ENCODE data around the gene CPLANE1. TPM values are rescaled to one million over a fixed set of nuclear protein-coding genes. Genes with fewer than 3 reads are reported as not detected.
A peak's percentile ranks its signal among the peaks of the same experiment; 100 is the strongest.

Gene CPLANE1
- total RNA-seq, 1 donor from 2014 or later = 7.8 TPM

DNA sequence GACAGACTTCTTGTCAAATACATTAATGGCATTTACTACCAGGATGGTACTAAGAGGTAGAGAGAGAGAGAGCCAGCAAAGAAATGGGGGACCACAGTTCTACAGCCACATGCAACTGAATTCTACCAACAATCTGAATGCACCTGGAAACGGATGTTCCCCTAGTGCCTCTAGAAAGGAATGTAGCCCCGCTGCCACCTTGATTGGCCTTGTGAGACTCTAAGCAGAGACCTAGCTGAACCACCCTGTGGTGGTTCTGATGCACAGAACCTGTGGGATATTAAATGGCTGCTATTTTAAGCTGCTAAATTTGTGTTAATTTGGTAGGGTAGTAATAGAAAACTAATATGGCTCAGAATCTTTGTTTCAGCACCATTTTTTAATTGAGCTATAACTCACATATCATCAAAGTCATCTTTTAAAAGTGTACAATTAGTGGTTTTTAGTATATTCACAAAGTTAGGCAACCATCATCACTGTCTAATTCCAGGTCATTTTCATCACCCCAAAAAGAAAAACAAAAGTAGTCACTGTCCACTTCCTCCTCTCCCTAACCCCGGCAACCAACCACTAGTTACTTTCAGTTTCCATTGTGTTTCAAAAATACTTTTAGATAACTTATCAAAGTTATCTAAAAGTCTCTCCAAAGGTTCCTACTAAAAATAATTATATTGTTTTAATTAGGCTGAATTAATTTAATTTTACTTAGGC is 51.7 kb downstream of the CPLANE1 start:
- H3K4me3 Mint-ChIP-seq = peak overlapping the region; percentile 72
- peak; percentile 75 for DNase-seq
- no peaks in the 10 kb centered on the region for H3K27me3 Mint-ChIP-seq
- intact Hi-C loops (cut with micrococcal nuclease) = loop anchor here (5.0 kb wide), 1 partner anchor 85 kb away; no protein-coding TSS in a partner anchor
- no peaks in the 10 kb centered on the region for H3K9me3 Mint-ChIP-seq
- peaks cover 11% of the 10 kb centered on the region for H3K36me3 Mint-ChIP-seq (ENCODE audit: low read depth)
- H3K27ac Mint-ChIP-seq = peak overlapping the region; percentile 76
- H3K4me1 Mint-ChIP-seq = peaks cover 19% of the 10 kb centered on the region

- intact Hi-C loops (cut with micrococcal nuclease) = no loop called here
- DNase-seq = no peak
- H3K27me3 Mint-ChIP-seq = no peaks in the 10 kb centered on the region
- peaks cover 7% of the 10 kb centered on the region for H3K36me3 Mint-ChIP-seq (ENCODE audit: low read depth)
- no peak overlapping the region for H3K4me3 Mint-ChIP-seq
- H3K9me3 Mint-ChIP-seq = no peaks in the 10 kb centered on the region
- no peaks in the 10 kb centered on the region for H3K4me1 Mint-ChIP-seq
- no peak overlapping the region for H3K27ac Mint-ChIP-seq
Observed at GRCh38 chr5:37190592-37190991, 58.6 kb downstream of the CPLANE1 start.

DNA sequence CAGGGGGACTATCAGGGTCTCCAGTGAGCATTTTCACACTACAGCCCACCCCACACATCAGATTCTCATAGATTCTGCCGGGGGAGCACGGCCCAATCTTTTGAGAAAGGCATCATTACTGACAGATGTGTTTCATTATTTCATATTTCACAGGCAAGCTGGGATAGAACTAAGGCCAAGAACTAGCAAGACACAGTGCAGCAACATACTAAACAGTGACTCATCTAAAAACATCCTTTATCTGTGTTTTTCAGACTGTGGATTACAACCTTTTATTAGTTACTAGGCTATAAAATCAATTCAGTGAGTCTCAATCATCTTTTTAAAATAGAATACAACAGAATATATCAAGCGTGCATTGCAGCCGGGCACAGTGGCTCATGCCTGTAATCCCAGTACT is 59.8 kb downstream of the CPLANE1 start:
- intact Hi-C loops (cut with micrococcal nuclease) = no loop called here
- no peak overlapping the region for H3K27ac Mint-ChIP-seq
- no peaks in the 10 kb centered on the region for H3K9me3 Mint-ChIP-seq
- DNase-seq = no peak
- no peak overlapping the region for H3K4me3 Mint-ChIP-seq
- H3K36me3 Mint-ChIP-seq (ENCODE audit: low read depth) = peaks cover 5% of the 10 kb centered on the region
- no peaks in the 10 kb centered on the region for H3K27me3 Mint-ChIP-seq
- no peaks in the 10 kb centered on the region for H3K4me1 Mint-ChIP-seq

- Mint-ChIP-seq H3K4me1 (no peaks in the 10 kb centered on the region), H3K9me3 (no peaks in the 10 kb centered on the region), H3K27me3 (no peaks in the 10 kb centered on the region), H3K27ac (no peak overlapping the region), H3K36me3 (ENCODE audit: low read depth) (peaks cover 18% of the 10 kb centered on the region), H3K4me3 (no peak overlapping the region)
- no peak for DNase-seq
- intact Hi-C loops (cut with micrococcal nuclease) = no loop called here
Observed at GRCh38 chr5:37187465-37187977, 61.7 kb downstream of the CPLANE1 start.

DNA sequence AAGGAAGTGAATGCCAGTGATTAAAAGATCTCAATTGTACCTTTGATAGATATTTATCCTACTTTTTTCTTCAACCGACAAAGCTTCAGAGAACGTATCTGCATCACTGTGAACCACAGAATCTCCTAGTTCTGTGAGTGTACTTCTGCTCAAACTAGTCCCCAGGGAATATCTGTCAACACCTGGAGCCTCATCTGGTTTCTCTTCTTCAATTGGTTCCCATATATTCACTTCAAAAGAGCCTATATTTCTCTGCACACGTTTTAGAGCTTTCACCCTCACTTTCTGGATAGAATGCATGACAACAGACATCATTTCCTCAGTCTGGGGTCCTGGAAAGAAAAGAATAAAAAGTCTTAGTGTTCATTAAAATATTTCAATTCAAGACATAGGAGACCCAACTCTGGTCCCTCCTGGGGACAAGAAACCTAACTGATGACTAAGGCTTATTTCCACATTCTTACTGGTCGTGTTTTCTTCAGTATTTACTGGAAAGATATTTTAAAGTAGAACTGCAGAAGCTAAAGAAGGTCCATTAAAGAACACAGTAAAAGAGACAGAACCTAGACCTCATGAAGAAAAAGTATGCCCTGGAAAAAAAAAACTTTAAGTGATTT is 64.3 kb downstream of the CPLANE1 start:
- Mint-ChIP-seq H3K4me1 (no peaks in the 10 kb centered on the region), H3K27me3 (no peaks in the 10 kb centered on the region), H3K4me3 (no peak overlapping the region), H3K36me3 (ENCODE audit: low read depth) (peaks cover 18% of the 10 kb centered on the region), H3K27ac (no peak overlapping the region), H3K9me3 (no peaks in the 10 kb centered on the region)
- intact Hi-C loops (cut with micrococcal nuclease) = no loop called here
- DNase-seq = no peak

- intact Hi-C loops (cut with micrococcal nuclease) = no loop called here
- Mint-ChIP-seq H3K4me1 (no peaks in the 10 kb centered on the region), H3K9me3 (no peaks in the 10 kb centered on the region), H3K4me3 (no peak overlapping the region), H3K36me3 (ENCODE audit: low read depth) (peaks cover 18% of the 10 kb centered on the region), H3K27me3 (no peaks in the 10 kb centered on the region), H3K27ac (no peak overlapping the region)
- no peak for DNase-seq
Observed at GRCh38 chr5:37182667-37183066, 66.5 kb downstream of the CPLANE1 start.

- intact Hi-C loops (cut with micrococcal nuclease) = no loop called here
- H3K4me3 Mint-ChIP-seq = no peak overlapping the region
- no peak for DNase-seq
- no peaks in the 10 kb centered on the region for H3K9me3 Mint-ChIP-seq
- no peaks in the 10 kb centered on the region for H3K4me1 Mint-ChIP-seq
- H3K27me3 Mint-ChIP-seq = no peaks in the 10 kb centered on the region
- H3K36me3 Mint-ChIP-seq (ENCODE audit: low read depth) = peaks cover 12% of the 10 kb centered on the region
- H3K27ac Mint-ChIP-seq = no peak overlapping the region
Observed at GRCh38 chr5:37174928-37175327, 74.2 kb downstream of the CPLANE1 start.

GRCh38 chr5:37172957-37173356 is 76.2 kb downstream of the CPLANE1 start:
- H3K4me1 Mint-ChIP-seq = no peaks in the 10 kb centered on the region
- intact Hi-C loops (cut with micrococcal nuclease) = no loop called here
- no peaks in the 10 kb centered on the region for H3K27me3 Mint-ChIP-seq
- no peak overlapping the region for H3K27ac Mint-ChIP-seq
- no peak overlapping the region for H3K4me3 Mint-ChIP-seq
- no peak for DNase-seq
- H3K9me3 Mint-ChIP-seq = no peaks in the 10 kb centered on the region
- peaks cover 20% of the 10 kb centered on the region for H3K36me3 Mint-ChIP-seq (ENCODE audit: low read depth)

DNA sequence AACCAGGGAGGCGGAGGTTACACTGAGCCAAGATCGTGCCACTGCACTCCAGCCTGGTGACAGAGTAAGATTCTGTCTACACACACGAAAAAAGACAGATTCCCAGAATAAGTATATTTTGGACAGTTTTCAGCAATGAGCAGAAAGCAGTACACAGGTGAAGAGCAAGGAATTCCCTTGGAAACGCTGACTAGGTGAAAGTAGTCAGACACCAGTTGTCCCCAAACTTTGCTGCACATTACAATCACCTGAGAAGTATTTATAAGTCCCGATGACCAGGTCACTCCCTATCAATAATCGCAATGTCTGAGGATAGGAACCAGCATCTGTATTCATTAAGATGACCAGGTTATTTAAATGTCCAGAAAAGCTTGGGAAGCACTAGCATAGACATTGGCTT is 78.3 kb downstream of the CPLANE1 start:
- Mint-ChIP-seq H3K27me3 (no peaks in the 10 kb centered on the region), H3K9me3 (no peaks in the 10 kb centered on the region), H3K4me3 (no peak overlapping the region), H3K4me1 (no peaks in the 10 kb centered on the region), H3K27ac (no peak overlapping the region), H3K36me3 (ENCODE audit: low read depth) (peaks cover 22% of the 10 kb centered on the region)
- DNase-seq = no peak
- intact Hi-C loops (cut with micrococcal nuclease) = no loop called here

DNA sequence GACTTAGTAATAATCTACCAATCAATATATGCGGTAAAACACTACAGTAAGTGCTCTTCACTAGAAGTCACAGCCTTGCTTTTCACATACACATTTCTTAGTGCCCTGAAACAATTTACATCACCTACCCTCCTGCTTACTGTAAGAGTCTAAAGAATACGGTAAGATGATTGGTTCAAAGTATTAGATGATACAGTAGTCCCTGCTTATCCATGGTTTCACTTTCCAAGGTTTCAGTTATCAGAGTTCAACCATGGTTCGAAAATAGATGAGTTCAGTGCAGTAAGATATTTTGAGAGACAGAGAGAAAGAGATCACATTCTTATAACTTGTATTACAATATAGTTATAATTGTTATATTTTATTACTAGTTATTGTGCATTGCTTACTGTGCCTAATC is 83.0 kb downstream of the CPLANE1 start:
- Mint-ChIP-seq H3K4me3 (no peak overlapping the region), H3K4me1 (peaks cover 3% of the 10 kb centered on the region), H3K9me3 (no peaks in the 10 kb centered on the region), H3K36me3 (ENCODE audit: low read depth) (peaks cover 16% of the 10 kb centered on the region), H3K27me3 (no peaks in the 10 kb centered on the region), H3K27ac (no peak overlapping the region)
- DNase-seq = no peak
- intact Hi-C loops (cut with micrococcal nuclease) = no loop called here

DNA sequence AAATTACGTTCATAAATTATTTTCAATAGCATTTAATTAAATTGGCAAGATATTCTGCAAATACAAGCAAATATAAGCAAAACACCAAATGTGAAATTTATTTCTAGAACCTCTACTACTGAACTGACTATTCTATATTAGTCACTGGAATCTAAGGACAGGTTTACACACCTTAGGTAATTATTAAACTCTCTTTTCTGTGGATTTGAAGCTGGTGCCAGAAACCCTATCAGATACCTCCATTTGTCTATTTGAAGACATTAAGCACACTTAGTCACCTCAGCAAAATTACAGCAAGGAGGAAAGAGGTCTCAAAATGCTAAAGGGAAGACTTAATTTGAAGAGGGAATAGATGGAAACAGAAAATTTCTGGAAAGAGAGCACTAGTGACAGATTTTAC is 83.4 kb downstream of the CPLANE1 start:
- Mint-ChIP-seq H3K4me3 (no peak overlapping the region), H3K4me1 (peaks cover 3% of the 10 kb centered on the region), H3K27me3 (no peaks in the 10 kb centered on the region), H3K9me3 (no peaks in the 10 kb centered on the region), H3K27ac (no peak overlapping the region), H3K36me3 (ENCODE audit: low read depth) (peaks cover 15% of the 10 kb centered on the region)
- intact Hi-C loops (cut with micrococcal nuclease) = no loop called here
- no peak for DNase-seq

- Mint-ChIP-seq H3K27me3 (no peaks in the 10 kb centered on the region), H3K9me3 (no peaks in the 10 kb centered on the region), H3K27ac (no peak overlapping the region), H3K4me3 (no peak overlapping the region), H3K4me1 (peaks cover 3% of the 10 kb centered on the region), H3K36me3 (ENCODE audit: low read depth) (peaks cover 14% of the 10 kb centered on the region)
- intact Hi-C loops (cut with micrococcal nuclease) = no loop called here
- DNase-seq = no peak
Observed at GRCh38 chr5:37153661-37154060, 95.5 kb downstream of the CPLANE1 start.

- H3K4me3 Mint-ChIP-seq = no peak overlapping the region
- intact Hi-C loops (cut with micrococcal nuclease) = no loop called here
- H3K4me1 Mint-ChIP-seq = no peaks in the 10 kb centered on the region
- H3K27ac Mint-ChIP-seq = no peak overlapping the region
- H3K27me3 Mint-ChIP-seq = no peaks in the 10 kb centered on the region
- no peak for DNase-seq
- H3K36me3 Mint-ChIP-seq (ENCODE audit: low read depth) = peaks cover 19% of the 10 kb centered on the region
- peaks cover 4% of the 10 kb centered on the region for H3K9me3 Mint-ChIP-seq
Observed at GRCh38 chr5:37146896-37147295, 102.3 kb downstream of the CPLANE1 start.

DNA sequence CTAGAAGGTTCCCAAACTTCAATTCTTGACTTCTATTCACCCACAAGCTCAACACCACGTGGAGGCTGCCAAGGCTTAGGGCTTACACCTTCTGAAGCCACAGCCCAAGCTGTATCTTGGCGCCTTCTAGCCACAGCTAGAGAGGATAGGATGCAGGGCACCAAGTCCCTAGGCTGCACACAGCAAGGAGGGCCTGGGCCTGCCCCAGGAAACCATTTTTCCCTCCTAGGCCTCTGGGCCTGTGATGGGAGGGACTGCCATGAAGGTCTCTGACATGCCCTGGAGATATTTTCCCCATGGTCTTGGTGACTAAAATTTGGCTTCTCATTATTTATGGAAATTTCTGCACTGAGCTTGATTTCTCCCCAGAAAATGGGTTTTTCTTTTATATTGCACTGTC is 112.5 kb downstream of the CPLANE1 start:
- Mint-ChIP-seq H3K36me3 (ENCODE audit: low read depth) (peaks cover 49% of the 10 kb centered on the region), H3K9me3 (peaks cover 28% of the 10 kb centered on the region), H3K4me3 (no peak overlapping the region), H3K27me3 (no peaks in the 10 kb centered on the region), H3K27ac (no peak overlapping the region), H3K4me1 (no peaks in the 10 kb centered on the region)
- intact Hi-C loops (cut with micrococcal nuclease) = no loop called here
- no peak for DNase-seq
